Measurements from ENCODE around the gene P2RX7.

DNA sequence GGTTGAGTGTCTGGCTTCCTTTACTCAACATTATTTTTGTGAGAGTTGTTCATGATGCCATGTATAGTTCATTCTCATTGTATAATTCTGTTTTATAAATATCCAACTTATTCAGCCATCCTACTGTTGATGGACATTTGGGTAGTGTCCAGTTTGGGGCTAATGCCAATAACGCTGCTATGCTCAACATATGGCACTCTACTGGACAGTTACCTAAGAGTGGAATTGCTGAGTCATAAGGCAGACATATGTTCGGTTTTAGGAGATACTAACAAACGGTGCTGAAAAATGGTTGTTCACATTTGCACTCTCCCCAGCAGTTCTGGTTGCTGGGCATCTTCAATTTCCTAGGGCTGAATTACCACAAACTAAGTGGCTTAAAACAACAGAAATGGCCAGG, 48.5 kb downstream of the P2RX7 start:
- no peak for TF ChIP-seq EZH2 (IDR thresholded peaks at IDR 0.05; ENCODE audit: borderline replicate concordance)
- TF ChIP-seq, protein P1, sequence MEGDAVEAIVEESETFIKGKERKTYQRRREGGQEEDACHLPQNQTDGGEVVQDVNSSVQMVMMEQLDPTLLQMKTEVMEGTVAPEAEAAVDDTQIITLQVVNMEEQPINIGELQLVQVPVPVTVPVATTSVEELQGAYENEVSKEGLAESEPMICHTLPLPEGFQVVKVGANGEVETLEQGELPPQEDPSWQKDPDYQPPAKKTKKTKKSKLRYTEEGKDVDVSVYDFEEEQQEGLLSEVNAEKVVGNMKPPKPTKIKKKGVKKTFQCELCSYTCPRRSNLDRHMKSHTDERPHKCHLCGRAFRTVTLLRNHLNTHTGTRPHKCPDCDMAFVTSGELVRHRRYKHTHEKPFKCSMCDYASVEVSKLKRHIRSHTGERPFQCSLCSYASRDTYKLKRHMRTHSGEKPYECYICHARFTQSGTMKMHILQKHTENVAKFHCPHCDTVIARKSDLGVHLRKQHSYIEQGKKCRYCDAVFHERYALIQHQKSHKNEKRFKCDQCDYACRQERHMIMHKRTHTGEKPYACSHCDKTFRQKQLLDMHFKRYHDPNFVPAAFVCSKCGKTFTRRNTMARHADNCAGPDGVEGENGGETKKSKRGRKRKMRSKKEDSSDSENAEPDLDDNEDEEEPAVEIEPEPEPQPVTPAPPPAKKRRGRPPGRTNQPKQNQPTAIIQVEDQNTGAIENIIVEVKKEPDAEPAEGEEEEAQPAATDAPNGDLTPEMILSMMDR (IDR thresholded peaks at IDR 0.05; ENCODE audit: poor library complexity) = no peak
